Measurements from ENCODE around the gene HAO1. TPM values are rescaled to one million over a fixed set of nuclear protein-coding genes. Genes with fewer than 3 reads are reported as not detected.

The HAO1 gene
- polyA plus RNA-seq, 1 of the 3 experiments (the other 2 are of a cell fraction) = not detected

DNA sequence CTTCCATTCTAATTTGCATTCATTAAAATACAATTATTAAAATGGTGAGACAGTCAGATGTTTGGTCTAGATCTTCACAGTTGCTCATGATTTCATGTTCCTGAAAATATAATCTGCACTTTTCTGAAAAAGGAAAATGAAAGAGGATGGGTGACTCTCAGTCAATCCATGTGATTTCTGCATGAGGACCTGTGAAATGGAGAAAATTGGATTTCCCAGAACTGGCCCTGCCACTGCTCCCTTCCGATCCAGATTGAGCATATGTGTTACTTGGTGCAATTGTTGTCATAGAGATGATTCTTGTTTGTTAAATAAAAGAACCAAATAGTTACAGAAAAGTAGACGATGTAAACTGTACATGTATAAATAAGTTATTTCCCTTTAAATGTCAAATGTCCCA lies 37.4 kb downstream of the HAO1 start:
- Histone ChIP-seq H4K20me1 (ENCODE audit: insufficient read depth) (no peaks in the 10 kb centered on the region), H3K4me3 (ENCODE audit: low read depth in 2 of 2, low read length in 1 of 2) (no peak overlapping the region), H3K27me3 (ENCODE audit: insufficient read depth) (no peaks in the 10 kb centered on the region; the same call in 1 of the 2 replicates), H3K9me2 (no peaks in the 10 kb centered on the region), H3K79me2 (ENCODE audit: insufficient read depth) (no peaks in the 10 kb centered on the region), H3K4me2 (no peak overlapping the region), H2AFZ (ENCODE audit: low read depth) (no peak overlapping the region), H3K9ac (no peak overlapping the region), H3K36me3 (replicated peaks in 1 of 2; ENCODE audit: control insufficient read depth in 1 of 2, insufficient read depth in 2 of 2, low read length in 1 of 2) (no peaks in the 10 kb centered on the region), H3K9me3 (no peaks in the 10 kb centered on the region), H3K4me1 (ENCODE audit: control insufficient read depth in 1 of 2, insufficient read depth in 2 of 2, low read depth in 1 of 2, low read length in 1 of 2) (no peaks in the 10 kb centered on the region), H3K27ac (ENCODE audit: low read depth in 2 of 2, low read length in 1 of 2) (no peak overlapping the region), H3F3A (replicated peaks; ENCODE audit: insufficient read depth) (no peaks in the 10 kb centered on the region)
- TF ChIP-seq RXRA (IDR thresholded peaks at IDR 0.05; ENCODE audit: borderline replicate concordance, low read depth) (no peak), EZH2phosphoT487 (IDR thresholded peaks at IDR 0.05; ENCODE audit: borderline replicate concordance, low read depth) (no peak), GABPA (IDR thresholded peaks at IDR 0.05; ENCODE audit: low read depth) (no peak), MXI1 (IDR thresholded peaks at IDR 0.05; ENCODE audit: low read depth, low read length) (no peak), EP300 (IDR thresholded peaks at IDR 0.05; ENCODE audit: borderline replicate concordance in 1 of 2, low read depth in 1 of 2, low read length in 1 of 2) (no peak), TCF12 (IDR thresholded peaks at IDR 0.05) (no peak), NFIC (IDR thresholded peaks at IDR 0.05; ENCODE audit: borderline replicate concordance) (no peak), REST (IDR thresholded peaks at IDR 0.05; ENCODE audit: low read depth, low read length) (no peak), ELF1 (IDR thresholded peaks at IDR 0.05) (no peak), JUND (IDR thresholded peaks at IDR 0.05) (no peak), GATA2 (CRISPR knock-in tag; IDR thresholded peaks at IDR 0.05) (no peak), NRF1 (IDR thresholded peaks at IDR 0.05; ENCODE audit: low read depth, low read length) (no peak)
- TF ChIP-seq, protein P1, sequence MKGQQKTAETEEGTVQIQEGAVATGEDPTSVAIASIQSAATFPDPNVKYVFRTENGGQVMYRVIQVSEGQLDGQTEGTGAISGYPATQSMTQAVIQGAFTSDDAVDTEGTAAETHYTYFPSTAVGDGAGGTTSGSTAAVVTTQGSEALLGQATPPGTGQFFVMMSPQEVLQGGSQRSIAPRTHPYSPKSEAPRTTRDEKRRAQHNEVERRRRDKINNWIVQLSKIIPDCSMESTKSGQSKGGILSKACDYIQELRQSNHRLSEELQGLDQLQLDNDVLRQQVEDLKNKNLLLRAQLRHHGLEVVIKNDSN (IDR thresholded peaks at IDR 0.05; ENCODE audit: borderline replicate concordance, low read depth) = no peak
- TF ChIP-seq, protein P2, sequence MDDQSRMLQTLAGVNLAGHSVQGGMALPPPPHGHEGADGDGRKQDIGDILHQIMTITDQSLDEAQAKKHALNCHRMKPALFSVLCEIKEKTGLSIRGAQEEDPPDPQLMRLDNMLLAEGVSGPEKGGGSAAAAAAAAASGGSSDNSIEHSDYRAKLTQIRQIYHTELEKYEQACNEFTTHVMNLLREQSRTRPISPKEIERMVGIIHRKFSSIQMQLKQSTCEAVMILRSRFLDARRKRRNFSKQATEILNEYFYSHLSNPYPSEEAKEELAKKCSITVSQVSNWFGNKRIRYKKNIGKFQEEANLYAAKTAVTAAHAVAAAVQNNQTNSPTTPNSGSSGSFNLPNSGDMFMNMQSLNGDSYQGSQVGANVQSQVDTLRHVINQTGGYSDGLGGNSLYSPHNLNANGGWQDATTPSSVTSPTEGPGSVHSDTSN (IDR thresholded peaks at IDR 0.05) = no peak
- CTCF ChIA-PET = no interaction called here
- WGBS (ENCODE audit: low lambda C conversion rate) = 33% methylated on average over 2 of the region's 2 CpGs
- POLR2A ChIA-PET = no interaction called here
- DNase-seq = no peak

All from SK-N-SH (cell line).